SK-N-MC (cell line): Measurements from ENCODE around the gene DISC1.
"Not testable (repeated sequence)": the region's sequence is repeated elsewhere in the genome, so short reads cannot be mapped to it uniquely, and the experiment has no call there.

Experiments used
- DNase-seq: peaks from one replicate; pipeline ENCODE4 v3.0.0-alpha.2; 2011; ENCODE audit warnings: low read depth, low spot score
- H3K27ac ChIP-seq: fragments of 200-600 bp; sonication (generic); 2 replicates; pipeline ENCODE4 v1.5.1; 2016; ENCODE audit warnings: mixed run types
- H3K36me3 ChIP-seq: fragments of 200-600 bp; sonication (generic); 2 replicates; pipeline ENCODE4 v1.6.1; 2017; ENCODE audit warnings: antibody characterized with exemption, low read length, mixed read lengths; ENCODE audit not compliant: insufficient read depth
- H3K4me3 ChIP-seq: fragments of 200-600 bp; sonication (generic); 2 replicates; pipeline ENCODE4 v1.5.1; 2016
- H3K9ac ChIP-seq: fragments of 200-600 bp; sonication (generic); 2 replicates; pipeline ENCODE4 v1.8.0; 2017; ENCODE audit warnings: mixed run types, mixed read lengths; ENCODE audit not compliant: insufficient read length
- H3K9me3 ChIP-seq: fragments of 200-600 bp; sonication (generic); 2 replicates; pipeline ENCODE4 v1.6.1; 2017; ENCODE audit warnings: low read depth, mild to moderate bottlenecking, antibody characterized with exemption, low read length, moderate library complexity, mixed read lengths
- EZH2 ChIP-seq: fragments of 200-600 bp; sonication (generic); IDR thresholded peaks from one replicate; pipeline ENCODE4 v1.6.1; 2017; ENCODE audit warnings: antibody characterized with exemption
- FOXP2 ChIP-seq: optimal IDR thresholded peaks from 2 replicates; pipeline ENCODE3; 2011; ENCODE audit warnings: mild to moderate bottlenecking, moderate library complexity; ENCODE audit not compliant: insufficient read depth; ENCODE audit errors: extremely low read length, control extremely low read depth
- POLR2AphosphoS5 ChIP-seq: IDR thresholded peaks from 2 replicates; pipeline ENCODE4 v1.6.1; 2012; ENCODE audit warnings: mild to moderate bottlenecking, low read depth, low read length, borderline replicate concordance

Gene DISC1

GRCh38 chr1:231951374-231951773 lies 324.8 kb downstream of the DISC1 start:
- Histone ChIP-seq H3K27ac (no peak overlapping the region), H3K9me3 (no peaks in the 10 kb centered on the region), H3K9ac (no peak overlapping the region), H3K4me3 (no peak overlapping the region), H3K36me3 (no peaks in the 10 kb centered on the region)
- no peak for DNase-seq
- TF ChIP-seq POLR2AphosphoS5 (no peak), FOXP2 (no peak), EZH2 (no peak)

GRCh38 chr1:231952154-231952553 lies 325.6 kb downstream of the DISC1 start:
- TF ChIP-seq POLR2AphosphoS5 (no peak), FOXP2 (no peak), EZH2 (no peak)
- Histone ChIP-seq H3K4me3 (no peak overlapping the region), H3K9ac (no peak overlapping the region), H3K27ac (no peak overlapping the region), H3K36me3 (no peaks in the 10 kb centered on the region), H3K9me3 (no peaks in the 10 kb centered on the region)
- no peak for DNase-seq

DNA sequence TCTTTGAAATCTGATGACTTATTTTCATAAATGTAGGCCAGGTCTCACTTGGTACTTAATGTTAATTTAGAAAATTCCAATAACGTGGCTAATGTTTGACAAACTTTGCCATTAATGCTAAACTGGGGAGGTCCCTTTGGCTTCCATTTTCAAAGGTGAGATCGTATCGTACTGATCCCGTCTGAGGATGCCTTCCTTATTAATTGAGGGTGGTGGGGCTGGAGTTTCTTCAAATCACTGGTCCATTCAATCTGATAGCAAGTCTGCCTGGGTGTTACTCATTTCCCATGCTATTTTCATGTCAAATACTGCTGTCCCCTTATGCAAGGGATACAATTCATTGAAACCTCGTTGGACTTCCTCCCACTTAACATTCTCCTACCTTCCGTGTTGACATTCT lies 327.1 kb downstream of the DISC1 start:
- Histone ChIP-seq H3K4me3 (no peak overlapping the region), H3K9ac (no peak overlapping the region), H3K9me3 (no peaks in the 10 kb centered on the region), H3K27ac (no peak overlapping the region), H3K36me3 (no peaks in the 10 kb centered on the region)
- TF ChIP-seq FOXP2 (no peak), EZH2 (no peak), POLR2AphosphoS5 (no peak)
- no peak for DNase-seq

GRCh38 chr1:231954751-231955150 lies 328.2 kb downstream of the DISC1 start:
- H3K9ac ChIP-seq: no peak overlapping the region
- H3K27ac ChIP-seq: no peak overlapping the region
- no peak overlapping the region for H3K4me3 ChIP-seq
- H3K36me3 ChIP-seq: no peaks in the 10 kb centered on the region
- no peak for DNase-seq
- H3K9me3 ChIP-seq: no peaks in the 10 kb centered on the region
- TF ChIP-seq POLR2AphosphoS5 (no peak), EZH2 (no peak), FOXP2 (no peak)

GRCh38 chr1:231957359-231957758 lies 330.8 kb downstream of the DISC1 start:
- DNase-seq: no peak
- Histone ChIP-seq H3K9me3 (no peaks in the 10 kb centered on the region), H3K36me3 (no peaks in the 10 kb centered on the region), H3K4me3 (no peak overlapping the region), H3K27ac (no peak overlapping the region), H3K9ac (no peak overlapping the region)
- no peak for TF ChIP-seq POLR2AphosphoS5
- TF ChIP-seq EZH2: no peak
- no peak for TF ChIP-seq FOXP2

GRCh38 chr1:231958448-231958847 lies 331.9 kb downstream of the DISC1 start:
- H3K36me3 ChIP-seq: no peaks in the 10 kb centered on the region
- TF ChIP-seq EZH2 (no peak), POLR2AphosphoS5 (no peak), FOXP2 (no peak)
- no peak for DNase-seq

GRCh38 chr1:231959225-231959884 lies 332.8 kb downstream of the DISC1 start:
- no peak overlapping the region for H3K4me3 ChIP-seq
- no peaks in the 10 kb centered on the region for H3K9me3 ChIP-seq
- no peak for DNase-seq
- H3K27ac ChIP-seq: no peak overlapping the region
- H3K36me3 ChIP-seq: no peaks in the 10 kb centered on the region
- TF ChIP-seq POLR2AphosphoS5: no peak
- no peak for TF ChIP-seq FOXP2
- TF ChIP-seq EZH2: no peak
- H3K9ac ChIP-seq: no peak overlapping the region

More at GRCh38 chr1:231958448-231958847, 331.9 kb downstream of the DISC1 start:
- Histone ChIP-seq H3K27ac (no peak overlapping the region), H3K4me3 (no peak overlapping the region), H3K9ac (no peak overlapping the region), H3K9me3 (no peaks in the 10 kb centered on the region)

GRCh38 chr1:231961801-231962200 lies 335.2 kb downstream of the DISC1 start:
- H3K9ac ChIP-seq, DNase-seq, H3K36me3 ChIP-seq, H3K9me3 ChIP-seq, H3K27ac ChIP-seq, H3K4me3 ChIP-seq: not testable (repeated sequence)

DNA sequence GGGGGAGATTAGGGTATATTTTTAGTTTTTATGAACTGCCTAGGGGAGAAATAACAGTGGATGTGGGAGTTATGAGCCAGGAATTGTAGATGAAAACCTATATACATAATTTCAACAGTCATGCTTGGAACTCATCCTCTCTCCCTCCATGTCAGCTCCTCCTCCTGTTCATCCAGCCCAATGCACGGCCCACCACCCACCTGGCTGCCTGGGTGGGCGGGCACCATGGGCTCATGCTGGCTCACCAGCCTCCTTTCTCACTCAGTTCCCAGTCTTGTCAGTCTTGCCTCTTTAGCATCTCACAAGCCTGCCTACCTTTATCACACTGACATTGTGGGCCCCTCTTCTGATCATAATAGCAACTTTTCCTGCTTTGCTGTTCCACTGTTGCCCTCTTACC lies 336.0 kb downstream of the DISC1 start:
- Histone ChIP-seq H3K4me3 (no peak overlapping the region), H3K27ac (no peak overlapping the region), H3K36me3 (no peaks in the 10 kb centered on the region), H3K9me3 (no peaks in the 10 kb centered on the region), H3K9ac (no peak overlapping the region)
- TF ChIP-seq POLR2AphosphoS5 (no peak), EZH2 (no peak), FOXP2 (no peak)
- DNase-seq: no peak

DNA sequence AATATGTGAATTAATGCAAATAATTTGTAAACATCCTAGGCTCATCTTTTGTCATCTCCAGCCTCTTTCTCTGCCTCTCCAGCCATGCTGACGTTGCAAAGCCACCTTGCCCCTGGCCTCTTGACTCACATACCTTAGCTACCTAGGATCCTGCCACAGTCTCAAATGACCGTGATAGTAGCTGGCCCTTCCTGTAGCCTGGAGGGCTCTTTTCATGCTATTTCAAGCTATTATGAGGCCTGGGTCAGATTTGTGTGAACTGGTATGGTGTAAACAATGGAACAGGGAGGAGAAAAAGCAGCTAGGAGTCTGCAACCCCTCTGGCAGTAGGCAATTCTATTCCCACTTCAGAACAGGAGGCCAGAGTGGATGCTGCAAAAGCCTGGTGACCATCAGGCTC lies 337.7 kb downstream of the DISC1 start:
- no peak for DNase-seq
- no peaks in the 10 kb centered on the region for H3K9me3 ChIP-seq
- no peak overlapping the region for H3K4me3 ChIP-seq
- H3K36me3 ChIP-seq: no peaks in the 10 kb centered on the region
- no peak overlapping the region for H3K9ac ChIP-seq
- TF ChIP-seq EZH2: no peak
- no peak for TF ChIP-seq FOXP2
- no peak for TF ChIP-seq POLR2AphosphoS5
- no peak overlapping the region for H3K27ac ChIP-seq
